ENCODE data around the gene PITPNM1.

- TF ChIP-seq, protein P1, sequence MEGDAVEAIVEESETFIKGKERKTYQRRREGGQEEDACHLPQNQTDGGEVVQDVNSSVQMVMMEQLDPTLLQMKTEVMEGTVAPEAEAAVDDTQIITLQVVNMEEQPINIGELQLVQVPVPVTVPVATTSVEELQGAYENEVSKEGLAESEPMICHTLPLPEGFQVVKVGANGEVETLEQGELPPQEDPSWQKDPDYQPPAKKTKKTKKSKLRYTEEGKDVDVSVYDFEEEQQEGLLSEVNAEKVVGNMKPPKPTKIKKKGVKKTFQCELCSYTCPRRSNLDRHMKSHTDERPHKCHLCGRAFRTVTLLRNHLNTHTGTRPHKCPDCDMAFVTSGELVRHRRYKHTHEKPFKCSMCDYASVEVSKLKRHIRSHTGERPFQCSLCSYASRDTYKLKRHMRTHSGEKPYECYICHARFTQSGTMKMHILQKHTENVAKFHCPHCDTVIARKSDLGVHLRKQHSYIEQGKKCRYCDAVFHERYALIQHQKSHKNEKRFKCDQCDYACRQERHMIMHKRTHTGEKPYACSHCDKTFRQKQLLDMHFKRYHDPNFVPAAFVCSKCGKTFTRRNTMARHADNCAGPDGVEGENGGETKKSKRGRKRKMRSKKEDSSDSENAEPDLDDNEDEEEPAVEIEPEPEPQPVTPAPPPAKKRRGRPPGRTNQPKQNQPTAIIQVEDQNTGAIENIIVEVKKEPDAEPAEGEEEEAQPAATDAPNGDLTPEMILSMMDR (IDR thresholded peaks at IDR 0.05): no peak
- no peak for TF ChIP-seq POLR2AphosphoS5 (IDR thresholded peaks at IDR 0.05)
Measured at GRCh38 chr11:67522844-67523555, 17.8 kb upstream of the PITPNM1 start, which contains the start of gene CABP2.
